Activated naive CD8-positive, alpha-beta T cell (primary cell): Measurements from ENCODE around the gene AHDC1.
"Not testable (repeated sequence)": the region's sequence is repeated elsewhere in the genome, so short reads cannot be mapped to it uniquely, and the experiment has no call there.

Source experiments
- H3K27ac Mint-ChIP-seq: one replicate; pipeline ENCODE4 v1.8.0; 2021; ENCODE audit warnings: mixed read lengths
- H3K27me3 Mint-ChIP-seq: one replicate; pipeline ENCODE4 v1.8.0; 2021; ENCODE audit warnings: mixed read lengths
- H3K36me3 Mint-ChIP-seq: one replicate; pipeline ENCODE4 v1.8.0; 2021; ENCODE audit warnings: mixed read lengths
- H3K4me1 Mint-ChIP-seq: one replicate; pipeline ENCODE4 v1.8.0; 2021; ENCODE audit warnings: low read depth, mixed read lengths
- H3K4me3 Mint-ChIP-seq: one replicate; pipeline ENCODE4 v1.8.0; 2021; ENCODE audit warnings: mild to moderate bottlenecking, mixed read lengths
- H3K9me3 Mint-ChIP-seq: one replicate; pipeline ENCODE4 v1.8.0; 2021; ENCODE audit warnings: low read depth, mixed read lengths

Gene AHDC1

DNA sequence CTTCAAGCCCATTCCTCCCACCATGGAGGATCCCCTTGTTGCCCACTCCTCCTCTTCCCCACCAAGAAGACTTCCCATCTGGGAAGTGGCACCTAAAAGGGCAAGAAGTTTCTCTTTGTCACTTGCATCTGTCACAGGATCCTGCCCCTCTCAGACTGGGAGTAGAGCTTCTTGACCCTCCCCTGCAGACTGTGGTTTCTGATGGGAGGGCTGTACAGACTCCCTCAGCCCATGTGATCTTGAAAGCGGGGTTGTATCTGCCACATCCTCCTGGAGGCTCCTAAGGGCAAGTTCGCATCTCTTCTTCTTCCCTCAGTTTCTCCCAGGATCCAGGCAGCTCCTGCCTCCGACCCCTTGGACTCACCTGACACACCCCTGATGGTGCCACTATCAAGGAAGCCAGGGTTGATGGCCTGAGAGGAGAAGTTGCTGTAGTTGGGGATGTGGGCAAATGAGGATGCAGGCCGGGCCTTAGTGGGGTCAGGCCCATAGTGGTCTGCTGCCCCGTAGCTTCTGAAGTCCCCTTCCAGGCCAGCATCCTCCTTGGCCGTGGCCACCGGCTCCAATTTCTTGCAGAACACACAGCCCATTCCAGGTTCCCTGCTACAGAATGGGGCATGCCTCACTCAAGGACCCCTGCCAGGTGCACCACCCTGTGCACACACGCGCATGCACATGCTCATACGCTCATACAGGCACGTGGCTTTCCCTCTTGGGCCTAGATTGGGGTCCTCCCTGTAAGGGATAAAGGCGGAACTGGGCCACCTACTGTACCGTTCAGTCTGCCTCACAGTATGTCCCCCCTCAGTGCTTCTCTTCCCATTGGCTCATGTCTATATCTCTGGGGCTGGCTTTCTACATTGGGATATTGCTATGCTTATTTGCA, 19.6 kb upstream of the AHDC1 start:
- peaks cover 25% of the 10 kb centered on the region for H3K4me1 Mint-ChIP-seq
- H3K27ac Mint-ChIP-seq: peak overlapping the region; percentile 46
- H3K27me3 Mint-ChIP-seq: no peaks in the 10 kb centered on the region
- H3K4me3 Mint-ChIP-seq: no peak overlapping the region
- no peaks in the 10 kb centered on the region for H3K9me3 Mint-ChIP-seq
- no peaks in the 10 kb centered on the region for H3K36me3 Mint-ChIP-seq

DNA sequence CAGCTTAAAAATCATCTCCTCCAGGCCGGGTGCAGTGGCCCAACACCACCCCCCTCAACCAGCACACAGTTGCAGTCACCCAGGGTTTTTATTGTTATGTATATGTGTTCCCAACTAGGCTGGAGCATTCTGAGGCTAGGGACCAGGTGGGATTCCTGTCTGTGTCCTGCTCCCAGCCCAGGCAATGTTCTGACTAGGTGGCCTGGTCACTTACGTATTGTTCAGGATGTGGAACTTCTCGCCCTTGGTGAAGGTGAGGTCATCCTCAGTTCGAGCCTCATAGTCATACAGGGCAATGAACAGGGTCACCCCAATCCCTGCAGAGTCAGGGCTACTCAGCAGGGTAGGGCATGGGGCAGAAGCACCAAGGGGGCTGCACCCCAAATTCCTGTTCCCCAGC, 18.9 kb upstream of the AHDC1 start:
- no peak overlapping the region for H3K4me3 Mint-ChIP-seq
- peaks cover 31% of the 10 kb centered on the region for H3K4me1 Mint-ChIP-seq
- H3K36me3 Mint-ChIP-seq: no peaks in the 10 kb centered on the region
- H3K27me3 Mint-ChIP-seq: no peaks in the 10 kb centered on the region
- H3K27ac Mint-ChIP-seq: no peak overlapping the region
- H3K9me3 Mint-ChIP-seq: no peaks in the 10 kb centered on the region

GRCh38 chr1:27621051-27621920, 17.3 kb upstream of the AHDC1 start:
- Mint-ChIP-seq H3K9me3 (no peaks in the 10 kb centered on the region), H3K36me3 (no peaks in the 10 kb centered on the region), H3K27ac (no peak overlapping the region), H3K4me3 (no peak overlapping the region), H3K27me3 (no peaks in the 10 kb centered on the region), H3K4me1 (peaks cover 40% of the 10 kb centered on the region)

DNA sequence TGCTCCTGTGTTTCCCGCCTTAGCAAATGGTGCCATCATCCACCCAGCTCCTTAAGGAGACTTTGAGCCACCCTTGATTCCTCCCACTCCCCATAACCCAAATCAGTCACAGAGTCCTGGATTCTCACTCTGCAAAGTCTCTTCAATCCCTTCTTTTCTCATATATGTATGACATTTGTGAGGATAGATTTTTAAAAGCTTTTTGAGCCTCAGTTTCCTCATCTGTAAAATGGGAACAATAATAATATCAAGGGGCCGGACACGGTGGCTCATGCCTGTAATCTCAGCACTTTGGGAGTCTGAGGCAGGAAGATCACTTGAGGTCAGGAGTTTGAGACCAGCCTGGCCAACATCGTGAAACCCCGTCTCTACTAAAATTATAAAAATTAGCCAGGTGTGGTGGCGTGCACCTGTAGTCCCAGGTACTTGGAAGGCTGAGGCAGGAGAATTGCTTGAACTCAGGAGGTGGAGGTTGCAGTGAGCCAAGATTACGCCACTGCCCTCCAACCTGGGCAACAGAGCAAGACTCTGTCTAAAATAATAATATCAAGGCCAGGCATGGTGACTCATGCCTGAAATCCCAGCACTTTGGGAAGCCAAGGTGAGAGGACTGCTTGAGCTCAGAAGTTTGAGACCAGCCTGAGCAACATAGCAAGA, 16.0 kb upstream of the AHDC1 start:
- H3K4me3 Mint-ChIP-seq, H3K27ac Mint-ChIP-seq, H3K9me3 Mint-ChIP-seq, H3K27me3 Mint-ChIP-seq, H3K36me3 Mint-ChIP-seq: not testable (repeated sequence)
- H3K4me1 Mint-ChIP-seq: peaks cover 48% of the 10 kb centered on the region

DNA sequence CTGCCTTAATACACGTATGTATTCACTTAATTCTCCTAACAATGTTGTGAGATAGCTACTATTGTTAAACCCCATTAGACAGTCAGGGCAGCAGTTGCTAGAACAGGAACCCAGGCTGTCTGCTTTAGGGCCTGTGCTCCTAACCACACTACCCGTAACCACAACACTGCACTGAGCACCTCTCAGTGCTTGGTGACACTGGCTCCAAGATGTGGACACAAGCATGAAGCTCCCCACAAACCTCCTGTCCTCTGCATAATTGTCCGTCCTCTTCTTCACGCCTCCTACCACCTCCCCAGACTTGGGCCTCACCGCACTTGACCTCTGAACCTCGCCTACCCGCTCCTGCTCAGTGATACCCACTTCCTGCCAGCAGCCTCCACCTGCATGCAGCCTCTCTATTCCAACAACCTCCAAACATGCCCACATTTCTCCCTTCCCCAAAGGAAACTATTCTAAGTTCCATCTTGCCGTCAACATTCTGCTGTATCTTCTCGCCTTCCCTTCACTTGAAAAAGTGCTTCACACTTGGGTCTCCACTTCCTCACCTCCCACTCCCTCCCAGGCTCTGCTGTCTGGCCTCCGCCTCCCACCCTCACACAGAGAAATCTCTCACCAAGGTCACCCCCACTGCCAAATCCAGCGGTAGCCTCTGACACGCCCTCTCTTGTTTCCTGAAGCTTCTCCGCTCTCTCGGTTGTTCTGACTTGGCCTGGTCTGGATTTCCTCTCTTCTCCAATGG, 14.6 kb upstream of the AHDC1 start:
- H3K27ac Mint-ChIP-seq: peak overlapping the region; percentile 80
- no peaks in the 10 kb centered on the region for H3K9me3 Mint-ChIP-seq
- peaks cover 58% of the 10 kb centered on the region for H3K4me1 Mint-ChIP-seq
- H3K27me3 Mint-ChIP-seq: no peaks in the 10 kb centered on the region
- no peaks in the 10 kb centered on the region for H3K36me3 Mint-ChIP-seq
- H3K4me3 Mint-ChIP-seq: peak overlapping the region; percentile 15

DNA sequence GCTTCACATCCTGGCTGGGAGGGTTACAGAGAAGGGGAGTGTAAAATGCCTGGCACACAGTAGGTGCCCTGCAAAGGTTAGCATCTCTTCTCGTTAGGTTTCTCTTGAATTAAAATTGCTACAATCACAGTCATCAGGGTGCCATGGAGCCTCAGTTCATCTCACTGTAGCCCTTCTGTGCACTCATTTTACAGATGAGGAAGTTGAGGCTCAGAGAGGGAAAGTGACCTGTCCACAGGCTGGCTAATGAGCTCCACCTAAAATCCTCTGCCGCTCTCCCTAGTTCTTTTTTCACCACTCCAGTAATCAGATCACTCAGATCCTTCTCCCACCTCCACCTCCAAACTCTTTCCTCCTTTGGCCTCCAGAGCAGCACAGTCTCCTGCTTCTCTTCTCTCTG, 13.5 kb upstream of the AHDC1 start:
- H3K36me3 Mint-ChIP-seq: no peaks in the 10 kb centered on the region
- no peaks in the 10 kb centered on the region for H3K9me3 Mint-ChIP-seq
- peak overlapping the region; percentile 80 for H3K27ac Mint-ChIP-seq
- H3K27me3 Mint-ChIP-seq: no peaks in the 10 kb centered on the region
- H3K4me3 Mint-ChIP-seq: peak overlapping the region; percentile 7
- peaks cover 64% of the 10 kb centered on the region for H3K4me1 Mint-ChIP-seq

DNA sequence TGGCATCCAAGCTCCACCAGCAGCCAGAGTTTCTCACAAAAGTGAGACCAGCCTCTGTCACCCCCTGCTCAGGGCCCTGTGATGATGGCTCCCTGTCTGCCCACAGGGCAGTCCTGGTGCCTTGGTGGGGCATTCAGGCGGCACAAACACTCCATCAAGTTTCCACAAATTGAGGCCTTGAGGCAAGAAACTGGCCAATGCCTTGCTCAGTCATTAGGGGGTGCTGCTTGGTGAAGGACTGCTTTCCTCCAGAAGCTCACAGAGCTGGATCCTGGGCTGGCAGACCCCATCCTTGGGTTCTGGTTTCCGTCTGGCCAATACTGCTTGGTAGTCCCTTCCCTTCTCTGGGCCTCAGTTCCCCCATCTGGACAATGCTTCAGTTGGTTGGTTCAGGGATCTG, 12.5 kb upstream of the AHDC1 start:
- Mint-ChIP-seq H3K27me3 (no peaks in the 10 kb centered on the region), H3K4me3 (no peak overlapping the region), H3K9me3 (no peaks in the 10 kb centered on the region), H3K4me1 (peaks cover 69% of the 10 kb centered on the region), H3K36me3 (no peaks in the 10 kb centered on the region), H3K27ac (peak overlapping the region; percentile 46)

GRCh38 chr1:27615346-27616192, 11.6 kb upstream of the AHDC1 start:
- H3K27me3 Mint-ChIP-seq: no peaks in the 10 kb centered on the region
- no peak overlapping the region for H3K27ac Mint-ChIP-seq
- H3K36me3 Mint-ChIP-seq: no peaks in the 10 kb centered on the region
- no peaks in the 10 kb centered on the region for H3K9me3 Mint-ChIP-seq
- no peak overlapping the region for H3K4me3 Mint-ChIP-seq
- peaks cover 65% of the 10 kb centered on the region for H3K4me1 Mint-ChIP-seq

DNA sequence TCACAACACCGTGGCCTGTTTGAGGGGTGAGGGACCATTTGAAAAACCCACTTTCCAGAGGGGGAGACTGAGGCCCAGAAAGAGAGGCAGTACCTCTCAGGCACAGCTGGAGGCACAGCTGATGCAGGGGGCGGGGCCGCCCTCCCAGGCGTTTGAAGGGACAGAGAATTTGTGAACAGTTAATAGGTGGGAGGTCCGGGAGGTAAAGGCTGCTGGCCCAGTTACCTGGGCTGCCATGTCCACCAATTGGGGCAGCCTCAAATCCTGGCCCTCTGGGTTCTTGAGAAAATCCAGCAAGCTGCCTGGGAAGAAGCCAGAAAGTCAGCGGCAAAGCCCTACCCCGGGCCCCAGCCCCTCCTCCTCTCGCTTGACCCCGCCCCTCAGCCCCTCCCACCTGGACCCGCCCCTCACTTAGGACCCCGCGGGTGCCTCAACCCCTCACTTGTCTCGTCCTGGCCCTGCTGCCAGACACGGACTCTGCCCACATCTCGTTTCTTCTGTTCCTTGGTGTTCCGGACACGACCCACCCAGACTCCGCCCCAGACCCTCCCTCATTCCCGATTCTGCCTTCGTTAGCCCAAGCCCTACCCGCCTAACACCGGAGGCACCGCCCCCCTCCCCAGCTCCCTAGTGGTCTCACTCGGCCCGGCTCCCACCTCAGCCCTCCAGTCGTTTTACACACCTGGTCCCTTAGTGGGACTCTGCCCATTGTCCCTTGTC, 10.8 kb upstream of the AHDC1 start:
- peaks cover 64% of the 10 kb centered on the region for H3K4me1 Mint-ChIP-seq
- H3K36me3 Mint-ChIP-seq: no peaks in the 10 kb centered on the region
- H3K27me3 Mint-ChIP-seq: no peaks in the 10 kb centered on the region
- H3K4me3 Mint-ChIP-seq: no peak overlapping the region
- no peak overlapping the region for H3K27ac Mint-ChIP-seq
- H3K9me3 Mint-ChIP-seq: no peaks in the 10 kb centered on the region

- H3K4me1 Mint-ChIP-seq: peaks cover 59% of the 10 kb centered on the region
- H3K27ac Mint-ChIP-seq: peak overlapping the region; percentile 58
- H3K4me3 Mint-ChIP-seq: peak overlapping the region; percentile 52
- no peaks in the 10 kb centered on the region for H3K36me3 Mint-ChIP-seq
- no peaks in the 10 kb centered on the region for H3K9me3 Mint-ChIP-seq
- H3K27me3 Mint-ChIP-seq: no peaks in the 10 kb centered on the region
Observed at GRCh38 chr1:27614043-27614624, 10.2 kb upstream of the AHDC1 start.

DNA sequence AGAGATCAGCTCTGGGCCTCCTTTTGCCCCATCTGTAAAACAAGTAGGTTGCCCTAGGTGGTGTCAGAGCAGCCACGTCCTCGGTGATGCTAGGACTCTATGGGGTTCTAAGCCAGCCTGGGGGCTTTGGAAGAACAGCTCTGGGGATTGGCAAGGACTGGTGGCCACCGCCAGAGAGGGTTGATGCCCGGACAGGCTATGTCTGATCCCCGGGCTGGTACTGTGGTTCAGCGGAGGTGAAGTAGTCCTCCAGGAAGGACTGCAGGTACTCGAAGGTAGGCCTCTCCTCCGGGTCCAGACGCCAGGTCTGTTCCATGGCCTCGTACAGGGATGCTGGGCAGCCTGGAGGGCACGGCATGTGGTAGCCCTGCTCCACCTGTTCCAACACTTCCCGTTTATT, 8.8 kb upstream of the AHDC1 start:
- Mint-ChIP-seq H3K27ac (no peak overlapping the region), H3K27me3 (no peaks in the 10 kb centered on the region), H3K4me1 (peaks cover 46% of the 10 kb centered on the region), H3K36me3 (no peaks in the 10 kb centered on the region), H3K4me3 (no peak overlapping the region), H3K9me3 (no peaks in the 10 kb centered on the region)

GRCh38 chr1:27611450-27611849, 7.5 kb upstream of the AHDC1 start:
- peaks cover 41% of the 10 kb centered on the region for H3K4me1 Mint-ChIP-seq
- no peak overlapping the region for H3K4me3 Mint-ChIP-seq
- no peak overlapping the region for H3K27ac Mint-ChIP-seq
- H3K27me3 Mint-ChIP-seq: no peaks in the 10 kb centered on the region
- H3K9me3 Mint-ChIP-seq: no peaks in the 10 kb centered on the region
- H3K36me3 Mint-ChIP-seq: no peaks in the 10 kb centered on the region

GRCh38 chr1:27609618-27610240, 5.8 kb upstream of the AHDC1 start:
- Mint-ChIP-seq H3K4me1 (peaks cover 40% of the 10 kb centered on the region), H3K9me3 (no peaks in the 10 kb centered on the region)

More at GRCh38 chr1:27609618-27610240, 5.8 kb upstream of the AHDC1 start:
- Mint-ChIP-seq H3K36me3 (no peaks in the 10 kb centered on the region), H3K4me3 (no peak overlapping the region), H3K27ac (no peak overlapping the region), H3K27me3 (no peaks in the 10 kb centered on the region)
